ENCODE data around the gene PCDHA4. TPM values are rescaled to one million over a fixed set of nuclear protein-coding genes. Genes with fewer than 3 reads are reported as not detected.

The PCDHA4 gene
- total RNA-seq, result under 0.01 TPM in 2 replicates

DNA sequence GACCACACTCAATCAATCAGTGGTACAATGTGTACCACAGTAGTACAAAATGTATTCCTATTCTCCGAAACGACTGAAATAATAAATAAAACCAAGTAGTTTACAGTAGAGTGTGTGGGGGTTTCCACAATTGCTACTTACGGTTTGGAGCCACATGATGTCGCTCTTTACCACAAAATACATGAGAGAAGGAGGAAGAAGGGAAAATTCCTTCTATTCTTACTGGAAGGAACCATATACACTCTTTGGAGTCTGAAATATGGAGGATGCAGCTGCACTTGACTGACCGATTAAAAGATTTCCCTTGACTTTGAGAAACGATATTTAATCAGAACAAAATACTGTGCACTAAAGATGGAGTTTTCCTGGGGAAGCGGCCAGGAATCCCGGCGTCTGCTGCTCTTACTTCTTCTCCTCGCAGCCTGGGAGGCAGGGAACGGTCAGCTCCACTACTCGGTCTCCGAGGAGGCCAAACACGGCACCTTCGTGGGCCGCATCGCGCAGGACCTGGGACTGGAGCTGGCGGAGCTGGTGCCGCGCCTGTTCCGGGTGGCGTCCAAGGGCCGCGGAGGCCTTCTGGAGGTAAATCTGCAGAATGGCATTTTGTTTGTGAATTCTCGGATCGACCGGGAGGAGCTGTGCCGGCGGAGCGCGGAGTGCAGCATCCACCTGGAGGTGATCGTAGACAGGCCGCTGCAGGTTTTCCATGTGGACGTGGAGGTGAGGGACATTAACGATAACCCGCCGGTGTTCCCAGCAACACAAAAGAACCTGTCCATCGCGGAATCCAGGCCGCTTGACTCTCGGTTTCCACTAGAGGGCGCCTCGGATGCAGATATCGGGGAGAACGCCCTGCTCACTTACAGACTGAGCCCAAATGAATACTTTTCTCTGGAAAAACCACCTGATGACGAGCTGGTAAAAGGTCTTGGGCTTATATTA is at the start of gene PCDHA4:
Gene PCDHA4 (plus strand): TSS at position 235 of the 942 bp plus-strand sequence.

DNA sequence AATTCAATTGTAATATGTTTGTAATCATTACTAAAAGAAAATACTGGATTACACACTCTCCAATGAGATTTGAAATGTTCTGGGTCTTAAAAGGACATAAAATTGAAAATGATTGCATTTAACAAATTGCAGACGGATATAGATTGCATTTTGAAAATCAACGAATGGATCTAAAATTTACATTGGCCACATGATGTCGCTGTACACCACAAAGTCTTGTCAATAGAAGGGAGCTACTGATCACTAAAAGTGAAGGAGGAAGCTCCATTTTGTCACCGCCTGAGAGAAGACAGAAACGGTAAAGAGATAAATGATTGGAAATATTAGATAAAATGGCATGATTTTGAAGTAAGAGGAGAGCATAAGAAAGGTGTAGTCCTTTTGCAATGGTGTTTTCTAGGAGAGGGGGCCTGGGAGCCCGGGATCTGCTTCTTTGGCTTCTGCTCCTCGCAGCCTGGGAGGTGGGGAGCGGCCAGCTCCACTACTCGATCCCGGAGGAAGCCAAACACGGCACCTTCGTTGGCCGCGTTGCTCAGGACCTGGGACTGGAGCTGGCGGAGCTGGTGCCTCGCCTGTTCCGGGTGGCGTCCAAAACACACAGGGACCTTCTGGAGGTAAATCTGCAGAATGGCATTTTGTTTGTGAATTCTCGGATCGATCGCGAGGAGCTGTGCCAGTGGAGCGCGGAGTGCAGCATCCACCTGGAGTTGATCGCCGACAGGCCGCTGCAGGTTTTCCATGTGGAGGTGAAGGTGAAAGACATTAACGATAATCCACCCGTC is 20.8 kb upstream of the PCDHA4 start, which contains the start of gene PCDHA1:
Gene PCDHA1 (plus strand): TSS at position 236 of the 782 bp plus-strand sequence.

DNA sequence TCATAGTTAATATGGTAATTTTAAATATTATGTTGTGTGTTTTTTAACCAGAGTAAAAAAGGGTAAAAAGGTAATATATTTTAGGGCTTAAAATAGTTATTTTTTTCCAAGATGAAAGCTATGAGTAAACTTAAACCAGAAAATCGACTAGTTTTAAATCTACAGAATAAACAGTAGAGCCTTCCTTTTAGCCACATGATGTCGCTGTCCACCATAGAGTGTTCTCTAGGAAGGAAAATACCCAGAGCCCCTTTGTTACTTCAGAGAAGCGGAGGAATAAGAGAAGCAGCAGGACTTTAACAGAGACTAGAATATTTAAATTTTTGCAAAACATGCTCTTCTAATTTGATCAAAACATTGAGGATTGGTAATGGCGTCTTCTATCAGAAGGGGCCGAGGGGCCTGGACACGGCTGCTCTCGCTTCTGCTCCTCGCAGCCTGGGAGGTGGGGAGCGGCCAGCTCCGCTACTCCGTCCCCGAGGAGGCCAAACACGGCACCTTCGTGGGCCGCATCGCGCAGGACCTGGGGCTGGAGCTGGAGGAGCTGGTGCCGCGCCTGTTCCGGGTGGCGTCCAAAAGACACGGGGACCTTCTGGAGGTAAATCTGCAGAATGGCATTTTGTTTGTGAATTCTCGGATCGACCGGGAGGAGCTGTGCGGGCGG is 12.1 kb upstream of the PCDHA4 start, which contains the start of gene PCDHA2:
Gene PCDHA2 (plus strand): TSS at position 258 of the 664 bp plus-strand sequence.

GRCh38 chr5:140800816-140801493 is 5.9 kb upstream of the PCDHA4 start, which contains the start of gene PCDHA3:
Gene PCDHA3, plus strand, starts transcription at chr5:140801057.

GRCh38 chr5:140821375-140822280 is 14.8 kb downstream of the PCDHA4 start, which contains the start of gene PCDHA5:
Gene PCDHA5, plus strand, starts transcription at chr5:140821613.

DNA sequence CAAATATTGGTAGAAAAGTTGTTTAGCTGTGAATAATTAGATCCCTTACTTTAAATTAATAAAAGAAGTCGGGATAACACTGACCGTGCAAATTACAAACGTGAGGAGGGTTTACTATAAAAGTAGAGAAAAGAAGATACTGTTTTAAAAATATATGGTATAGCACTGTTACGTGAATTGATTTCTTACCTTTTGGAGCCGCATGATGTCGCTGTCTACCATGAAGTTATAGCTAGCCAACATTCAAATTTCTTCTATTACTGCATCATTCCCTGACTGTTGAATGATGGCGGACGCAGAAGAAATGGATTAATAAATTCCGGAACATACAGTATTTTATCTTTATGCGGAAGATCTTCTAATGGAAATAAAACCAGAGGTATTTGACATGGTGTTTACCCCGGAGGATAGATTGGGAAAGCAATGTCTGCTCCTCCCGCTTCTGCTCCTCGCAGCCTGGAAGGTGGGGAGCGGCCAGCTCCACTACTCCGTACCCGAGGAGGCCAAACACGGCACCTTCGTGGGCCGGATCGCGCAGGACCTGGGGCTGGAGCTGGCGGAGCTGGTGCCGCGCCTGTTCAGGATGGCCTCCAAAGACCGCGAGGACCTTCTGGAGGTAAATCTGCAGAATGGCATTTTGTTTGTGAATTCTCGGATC is 21.0 kb downstream of the PCDHA4 start, which contains the start of gene PCDHA6:
Gene PCDHA6 (plus strand): TSS at position 257 of the 658 bp plus-strand sequence. CDS start 132 bp downstream, at position 389.

GRCh38 chr5:140833993-140834392 is 27.1 kb downstream of the PCDHA4 start, which contains the start of gene PCDHA7:
Gene PCDHA7, plus strand, starts transcription at chr5:140834269. Its CDS starts 115 bp downstream, at chr5:140834384.

GRCh38 chr5:140840978-140841962 is 34.4 kb downstream of the PCDHA4 start, which contains the start of gene PCDHA8:
Gene PCDHA8, plus strand, starts transcription at chr5:140841187. Its CDS starts 135 bp downstream, at chr5:140841322.

DNA sequence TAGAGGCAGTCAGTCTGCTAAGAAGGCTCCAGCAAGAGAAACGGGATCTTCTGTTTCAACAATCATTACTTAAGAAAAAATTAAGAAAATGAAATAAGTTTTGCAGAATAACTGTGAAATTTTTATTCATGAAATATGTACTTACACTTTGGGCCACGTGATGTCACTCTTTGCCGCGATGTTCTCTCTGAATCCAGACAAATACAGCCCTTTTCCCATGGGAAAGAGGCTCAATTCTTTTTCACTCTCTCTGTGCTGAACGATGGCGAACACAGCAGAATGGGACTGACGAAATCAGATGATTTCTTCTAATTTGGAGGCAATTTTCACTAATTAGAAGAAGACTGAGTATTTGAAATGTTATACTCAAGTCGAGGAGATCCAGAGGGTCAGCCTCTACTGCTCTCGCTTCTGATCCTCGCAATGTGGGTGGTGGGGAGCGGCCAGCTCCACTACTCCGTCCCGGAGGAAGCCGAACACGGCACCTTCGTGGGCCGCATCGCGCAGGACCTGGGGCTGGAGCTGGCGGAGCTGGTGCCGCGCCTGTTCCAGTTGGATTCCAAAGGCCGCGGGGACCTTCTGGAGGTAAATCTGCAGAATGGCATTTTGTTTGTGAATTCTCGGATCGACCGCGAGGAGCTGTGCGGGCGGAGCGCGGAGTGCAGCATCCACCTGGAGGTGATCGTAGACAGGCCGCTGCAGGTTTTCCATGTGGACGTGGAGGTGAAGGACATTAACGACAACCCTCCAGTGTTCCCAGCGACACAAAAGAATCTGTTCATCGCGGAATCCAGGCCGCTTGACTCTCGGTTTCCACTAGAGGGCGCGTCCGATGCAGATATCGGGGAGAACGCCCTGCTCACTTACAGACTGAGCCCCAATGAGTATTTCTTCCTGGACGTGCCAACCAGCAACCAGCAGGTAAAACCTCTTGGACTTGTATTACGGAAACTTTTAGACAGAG is 41.6 kb downstream of the PCDHA4 start, which contains the start of gene PCDHA9:
Gene PCDHA9 (plus strand): TSS at position 244 of the 964 bp plus-strand sequence. CDS start 114 bp downstream, at position 358.

DNA sequence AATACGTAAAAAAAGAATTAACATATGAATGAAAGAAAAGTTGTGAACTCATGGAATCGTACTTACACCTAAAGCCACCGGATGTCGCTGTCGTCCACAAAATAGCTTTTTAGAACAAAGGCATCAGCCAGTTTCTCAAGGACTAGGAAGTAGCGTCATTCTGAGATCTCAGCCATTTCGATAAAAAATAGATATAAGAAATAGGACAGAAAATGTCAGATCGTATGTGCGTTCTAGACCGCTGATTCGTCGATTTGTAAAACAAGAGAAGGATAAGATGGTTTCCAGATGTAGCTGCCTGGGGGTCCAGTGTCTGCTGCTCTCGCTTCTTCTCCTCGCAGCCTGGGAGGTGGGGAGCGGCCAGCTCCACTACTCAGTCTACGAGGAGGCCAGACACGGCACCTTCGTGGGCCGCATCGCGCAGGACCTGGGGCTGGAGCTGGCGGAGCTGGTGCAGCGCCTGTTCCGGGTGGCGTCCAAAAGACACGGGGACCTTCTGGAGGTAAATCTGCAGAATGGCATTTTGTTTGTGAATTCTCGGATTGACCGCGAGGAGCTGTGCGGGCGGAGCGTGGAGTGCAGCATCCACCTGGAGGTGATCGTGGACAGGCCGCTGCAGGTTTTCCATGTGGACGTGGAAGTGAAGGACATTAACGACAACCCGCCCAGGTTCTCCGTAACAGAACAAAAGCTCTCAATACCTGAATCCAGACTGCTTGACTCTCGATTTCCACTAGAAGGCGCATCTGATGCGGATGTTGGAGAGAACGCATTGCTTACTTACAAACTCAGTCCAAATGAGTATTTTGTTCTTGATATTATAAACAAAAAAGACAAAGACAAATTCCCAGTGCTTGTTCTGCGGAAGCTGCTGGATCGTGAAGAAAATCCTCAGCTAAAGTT is 49.2 kb downstream of the PCDHA4 start, which contains the start of gene PCDHA10:
Gene PCDHA10 (plus strand): TSS at position 126 of the 903 bp plus-strand sequence. CDS start 152 bp downstream, at position 278.

Other genes starting within 250 kb of the PCDHA4 start
- 50.7 and 58.3 TPM in 2 replicates for gene SRA1, start 249.6 kb upstream of the PCDHA4 start, total RNA-seq
- 8.2 and 10.9 TPM in 2 replicates for gene APBB3, start 242.5 kb upstream of the PCDHA4 start, total RNA-seq
- gene SLC35A4, start 242.2 kb upstream of the PCDHA4 start, total RNA-seq, result 34.9 and 38.8 TPM in 2 replicates
- gene CD14, start 173.9 kb upstream of the PCDHA4 start, total RNA-seq, result 0.17 TPM in 1 of 2 replicates, not detected in the other
- 10.6 and 14.6 TPM in 2 replicates for gene TMCO6, start 167.6 kb upstream of the PCDHA4 start, total RNA-seq
- gene NDUFA2, start 159.4 kb upstream of the PCDHA4 start, total RNA-seq, result 60.2 and 73.4 TPM in 2 replicates
- 58.7 and 73.3 TPM in 2 replicates for gene IK, start 159.2 kb upstream of the PCDHA4 start, total RNA-seq
- gene WDR55, start 142.2 kb upstream of the PCDHA4 start, total RNA-seq, result 15.9 and 17.0 TPM in 2 replicates
- gene DND1, start 133.5 kb upstream of the PCDHA4 start, total RNA-seq, result 0.15 and 0.67 TPM in 2 replicates
- 70.8 and 73.6 TPM in 2 replicates for gene HARS1, start 115.7 kb upstream of the PCDHA4 start, total RNA-seq
- gene HARS2, start 115.6 kb upstream of the PCDHA4 start, total RNA-seq, result 21.3 and 27.2 TPM in 2 replicates
- gene ZMAT2, start 106.6 kb upstream of the PCDHA4 start, total RNA-seq, result 16.5 and 25.6 TPM in 2 replicates
- not detected in 2 replicates for gene PCDHA1, start 20.9 kb upstream of the PCDHA4 start, total RNA-seq
- gene PCDHA2, start 12.2 kb upstream of the PCDHA4 start, total RNA-seq, result not detected in 2 replicates
- gene PCDHA3, start 6.0 kb upstream of the PCDHA4 start, total RNA-seq, result under 0.01 TPM in 1 of 2 replicates, not detected in the other
- not detected in 2 replicates for gene PCDHA5, start 14.5 kb downstream of the PCDHA4 start, total RNA-seq
- gene PCDHA6, start 20.9 kb downstream of the PCDHA4 start, total RNA-seq, result 0.15 TPM in 1 of 2 replicates, not detected in the other
- 0.15 TPM in 1 of 2 replicates, not detected in the other for gene PCDHA7, start 27.2 kb downstream of the PCDHA4 start, total RNA-seq
- gene PCDHA8, start 34.1 kb downstream of the PCDHA4 start, total RNA-seq, result not detected in 2 replicates
- not detected in 2 replicates for gene PCDHA9, start 41.3 kb downstream of the PCDHA4 start, total RNA-seq
- not detected in 2 replicates for gene PCDHA10, start 48.8 kb downstream of the PCDHA4 start, total RNA-seq
- gene PCDHA11, start 61.9 kb downstream of the PCDHA4 start, total RNA-seq, result not detected in 2 replicates
- not detected in 2 replicates for gene PCDHA12, start 68.2 kb downstream of the PCDHA4 start, total RNA-seq
- not detected in 2 replicates for gene PCDHA13, start 75.1 kb downstream of the PCDHA4 start, total RNA-seq
- not detected in 2 replicates for gene PCDHAC1, start 119.2 kb downstream of the PCDHA4 start, total RNA-seq
- gene PCDHAC2, start 159.4 kb downstream of the PCDHA4 start, total RNA-seq, result not detected in 2 replicates
- gene PCDHB1, start 244.3 kb downstream of the PCDHA4 start, total RNA-seq, result not detected in 2 replicates